Measurements from ENCODE around the gene ZNF740. TPM values are rescaled to one million over a fixed set of nuclear protein-coding genes. Genes with fewer than 3 reads are reported as not detected.

ZNF740 gene
- total and polyA plus RNA-seq, 10 of the 15 experiments (the other 5 are each of a cell fraction or from before 2014, with no cell fraction given): 1.4 to 33.6 (median 11.3) TPM

DNA sequence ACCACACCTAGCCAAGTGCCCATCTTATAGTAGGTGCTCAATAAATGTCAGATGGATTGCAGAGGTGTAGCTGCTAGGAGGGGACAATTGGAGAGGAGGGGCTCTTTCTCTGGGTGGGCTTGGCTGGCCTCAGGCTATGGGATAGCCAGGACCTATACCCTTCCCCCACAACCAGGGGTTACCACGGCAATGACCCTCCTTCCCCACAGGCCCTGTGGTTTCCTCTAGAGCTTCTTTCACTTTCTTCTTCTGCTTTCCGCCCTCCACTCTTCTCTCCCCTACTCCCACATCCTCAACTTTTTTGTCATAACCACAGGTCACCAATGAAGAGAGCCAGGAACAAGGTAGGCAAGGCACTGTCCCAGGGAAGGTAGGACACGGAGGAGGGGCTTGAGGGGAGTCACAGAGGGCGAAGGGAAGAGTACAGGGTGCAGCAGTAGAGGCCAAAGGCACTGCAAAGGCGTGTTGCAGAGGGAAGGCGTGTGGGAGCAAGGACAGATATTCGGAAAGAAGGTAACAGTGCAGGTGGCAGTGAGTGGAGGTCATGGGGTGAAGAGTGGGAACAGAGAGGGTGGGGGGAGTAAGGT lies 28.4 kb downstream of the ZNF740 start (continued):
- TF ChIP-seq, protein P1, sequence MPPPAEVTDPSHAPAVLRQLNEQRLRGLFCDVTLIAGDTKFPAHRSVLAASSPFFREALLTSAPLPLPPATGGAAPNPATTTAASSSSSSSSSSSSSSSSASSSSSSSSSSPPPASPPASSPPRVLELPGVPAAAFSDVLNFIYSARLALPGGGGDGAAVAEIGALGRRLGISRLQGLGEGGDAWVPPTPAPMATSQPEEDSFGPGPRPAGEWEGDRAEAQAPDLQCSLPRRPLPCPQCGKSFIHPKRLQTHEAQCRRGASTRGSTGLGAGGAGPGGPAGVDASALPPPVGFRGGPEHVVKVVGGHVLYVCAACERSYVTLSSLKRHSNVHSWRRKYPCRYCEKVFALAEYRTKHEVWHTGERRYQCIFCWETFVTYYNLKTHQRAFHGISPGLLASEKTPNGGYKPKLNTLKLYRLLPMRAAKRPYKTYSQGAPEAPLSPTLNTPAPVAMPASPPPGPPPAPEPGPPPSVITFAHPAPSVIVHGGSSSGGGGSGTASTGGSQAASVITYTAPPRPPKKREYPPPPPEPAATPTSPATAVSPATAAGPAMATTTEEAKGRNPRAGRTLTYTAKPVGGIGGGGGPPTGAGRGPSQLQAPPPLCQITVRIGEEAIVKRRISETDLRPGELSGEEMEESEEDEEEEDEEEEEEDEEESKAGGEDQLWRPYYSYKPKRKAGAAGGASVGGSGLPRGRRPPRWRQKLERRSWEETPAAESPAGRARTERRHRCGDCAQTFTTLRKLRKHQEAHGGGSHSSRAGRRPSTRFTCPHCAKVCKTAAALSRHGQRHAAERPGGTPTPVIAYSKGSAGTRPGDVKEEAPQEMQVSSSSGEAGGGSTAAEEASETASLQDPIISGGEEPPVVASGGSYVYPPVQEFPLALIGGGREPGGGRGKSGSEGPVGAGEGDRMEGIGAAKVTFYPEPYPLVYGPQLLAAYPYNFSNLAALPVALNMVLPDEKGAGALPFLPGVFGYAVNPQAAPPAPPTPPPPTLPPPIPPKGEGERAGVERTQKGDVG (CRISPR knock-in tag; IDR thresholded peaks at IDR 0.05): no peak
- no peak for TF ChIP-seq GABPA (IDR thresholded peaks at IDR 0.05; ENCODE audit: low read depth)
- 0 out of 2 replicates have a peak, but pooled peaks have one; percentile 50 for TF ChIP-seq SMARCA5 (IDR thresholded peaks at IDR 0.05)
- TF ChIP-seq POLR2AphosphoS2 (IDR thresholded peaks at IDR 0.05; ENCODE audit: low read depth, low read length): no peak
- TF ChIP-seq, protein P2, sequence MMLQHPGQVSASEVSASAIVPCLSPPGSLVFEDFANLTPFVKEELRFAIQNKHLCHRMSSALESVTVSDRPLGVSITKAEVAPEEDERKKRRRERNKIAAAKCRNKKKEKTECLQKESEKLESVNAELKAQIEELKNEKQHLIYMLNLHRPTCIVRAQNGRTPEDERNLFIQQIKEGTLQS (IDR thresholded peaks at IDR 0.05; ENCODE audit: borderline replicate concordance, extremely low read depth, low read depth, low read length): no peak
- TF ChIP-seq EGR1 (IDR thresholded peaks at IDR 0.05; ENCODE audit: borderline replicate concordance in 1 of 2, low read depth in 2 of 2, low read length in 2 of 2): peak in 1 of 2 experiments; percentile 47; a peak in 1 of 3 replicates
- TF ChIP-seq RELA (IDR thresholded peaks at IDR 0.05; ENCODE audit: borderline replicate concordance, partially characterized antibody): peak; percentile 36
- 0 out of 2 replicates have a peak, but pooled peaks have one; percentile 9 for TF ChIP-seq PAX5 (IDR thresholded peaks at IDR 0.05; ENCODE audit: borderline replicate concordance, low read depth, low read length)
- TF ChIP-seq TARDBP (IDR thresholded peaks at IDR 0.05; ENCODE audit: borderline replicate concordance): no peak
- TF ChIP-seq, protein P3, sequence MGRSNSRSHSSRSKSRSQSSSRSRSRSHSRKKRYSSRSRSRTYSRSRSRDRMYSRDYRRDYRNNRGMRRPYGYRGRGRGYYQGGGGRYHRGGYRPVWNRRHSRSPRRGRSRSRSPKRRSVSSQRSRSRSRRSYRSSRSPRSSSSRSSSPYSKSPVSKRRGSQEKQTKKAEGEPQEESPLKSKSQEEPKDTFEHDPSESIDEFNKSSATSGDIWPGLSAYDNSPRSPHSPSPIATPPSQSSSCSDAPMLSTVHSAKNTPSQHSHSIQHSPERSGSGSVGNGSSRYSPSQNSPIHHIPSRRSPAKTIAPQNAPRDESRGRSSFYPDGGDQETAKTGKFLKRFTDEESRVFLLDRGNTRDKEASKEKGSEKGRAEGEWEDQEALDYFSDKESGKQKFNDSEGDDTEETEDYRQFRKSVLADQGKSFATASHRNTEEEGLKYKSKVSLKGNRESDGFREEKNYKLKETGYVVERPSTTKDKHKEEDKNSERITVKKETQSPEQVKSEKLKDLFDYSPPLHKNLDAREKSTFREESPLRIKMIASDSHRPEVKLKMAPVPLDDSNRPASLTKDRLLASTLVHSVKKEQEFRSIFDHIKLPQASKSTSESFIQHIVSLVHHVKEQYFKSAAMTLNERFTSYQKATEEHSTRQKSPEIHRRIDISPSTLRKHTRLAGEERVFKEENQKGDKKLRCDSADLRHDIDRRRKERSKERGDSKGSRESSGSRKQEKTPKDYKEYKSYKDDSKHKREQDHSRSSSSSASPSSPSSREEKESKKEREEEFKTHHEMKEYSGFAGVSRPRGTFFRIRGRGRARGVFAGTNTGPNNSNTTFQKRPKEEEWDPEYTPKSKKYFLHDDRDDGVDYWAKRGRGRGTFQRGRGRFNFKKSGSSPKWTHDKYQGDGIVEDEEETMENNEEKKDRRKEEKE (IDR thresholded peaks at IDR 0.05): no peak
- TF ChIP-seq TAF1 (IDR thresholded peaks at IDR 0.05; ENCODE audit: borderline replicate concordance, low read depth, low read length): no peak
- TF ChIP-seq, protein P4, sequence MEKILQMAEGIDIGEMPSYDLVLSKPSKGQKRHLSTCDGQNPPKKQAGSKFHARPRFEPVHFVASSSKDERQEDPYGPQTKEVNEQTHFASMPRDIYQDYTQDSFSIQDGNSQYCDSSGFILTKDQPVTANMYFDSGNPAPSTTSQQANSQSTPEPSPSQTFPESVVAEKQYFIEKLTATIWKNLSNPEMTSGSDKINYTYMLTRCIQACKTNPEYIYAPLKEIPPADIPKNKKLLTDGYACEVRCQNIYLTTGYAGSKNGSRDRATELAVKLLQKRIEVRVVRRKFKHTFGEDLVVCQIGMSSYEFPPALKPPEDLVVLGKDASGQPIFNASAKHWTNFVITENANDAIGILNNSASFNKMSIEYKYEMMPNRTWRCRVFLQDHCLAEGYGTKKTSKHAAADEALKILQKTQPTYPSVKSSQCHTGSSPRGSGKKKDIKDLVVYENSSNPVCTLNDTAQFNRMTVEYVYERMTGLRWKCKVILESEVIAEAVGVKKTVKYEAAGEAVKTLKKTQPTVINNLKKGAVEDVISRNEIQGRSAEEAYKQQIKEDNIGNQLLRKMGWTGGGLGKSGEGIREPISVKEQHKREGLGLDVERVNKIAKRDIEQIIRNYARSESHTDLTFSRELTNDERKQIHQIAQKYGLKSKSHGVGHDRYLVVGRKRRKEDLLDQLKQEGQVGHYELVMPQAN (conservative IDR thresholded peaks at IDR 0.05): no peak
- TF ChIP-seq NBN (IDR thresholded peaks at IDR 0.05): peak; percentile 91
- peak; percentile 86 for TF ChIP-seq TBL1XR1 (IDR thresholded peaks at IDR 0.05; ENCODE audit: low read depth, low read length)
- TF ChIP-seq CREB1 (IDR thresholded peaks at IDR 0.05; ENCODE audit: low read depth): peak; percentile 58; the same call in 1 of the 2 replicates
- TF ChIP-seq TCF12 (IDR thresholded peaks at IDR 0.05; ENCODE audit: low read depth, low read length): 0 out of 2 replicates have a peak, but pooled peaks have one; percentile 26
- TF ChIP-seq, protein P5, sequence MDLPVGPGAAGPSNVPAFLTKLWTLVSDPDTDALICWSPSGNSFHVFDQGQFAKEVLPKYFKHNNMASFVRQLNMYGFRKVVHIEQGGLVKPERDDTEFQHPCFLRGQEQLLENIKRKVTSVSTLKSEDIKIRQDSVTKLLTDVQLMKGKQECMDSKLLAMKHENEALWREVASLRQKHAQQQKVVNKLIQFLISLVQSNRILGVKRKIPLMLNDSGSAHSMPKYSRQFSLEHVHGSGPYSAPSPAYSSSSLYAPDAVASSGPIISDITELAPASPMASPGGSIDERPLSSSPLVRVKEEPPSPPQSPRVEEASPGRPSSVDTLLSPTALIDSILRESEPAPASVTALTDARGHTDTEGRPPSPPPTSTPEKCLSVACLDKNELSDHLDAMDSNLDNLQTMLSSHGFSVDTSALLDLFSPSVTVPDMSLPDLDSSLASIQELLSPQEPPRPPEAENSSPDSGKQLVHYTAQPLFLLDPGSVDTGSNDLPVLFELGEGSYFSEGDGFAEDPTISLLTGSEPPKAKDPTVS (IDR thresholded peaks at IDR 0.05; ENCODE audit: low read depth, low read length): no peak
- peak; percentile 73 for TF ChIP-seq GATAD2B (conservative IDR thresholded peaks at IDR 0.05; ENCODE audit: low read depth)
- TF ChIP-seq KLF5 (IDR thresholded peaks at IDR 0.05; ENCODE audit: partially characterized antibody): no peak
- no peak for TF ChIP-seq ZNF622 (IDR thresholded peaks at IDR 0.05)
- peak; percentile 97 for TF ChIP-seq IKZF2 (IDR thresholded peaks at IDR 0.05)

All from GM12878 (cell line).